Retinal pigment epithelial cell (primary cell): ENCODE data around the gene NOTCH1.

Source experiments
- DNase-seq: peaks from one replicate; pipeline ENCODE4 v3.0.0-alpha.2; 2010; ENCODE audit warnings: low read depth
- H3K4me3 ChIP-seq: 2 replicates; pipeline ENCODE4 v1.5.1; 2011; ENCODE audit warnings: mild to moderate bottlenecking, low read length, control low read depth, moderate library complexity
- TF ChIP-seq, protein P1 (sequence below): conservative IDR thresholded peaks from 2 replicates; pipeline ENCODE4 v1.5.1; 2011; ENCODE audit warnings: low read depth, low read length, control low read depth, inconsistent platforms

NOTCH1 gene

DNA sequence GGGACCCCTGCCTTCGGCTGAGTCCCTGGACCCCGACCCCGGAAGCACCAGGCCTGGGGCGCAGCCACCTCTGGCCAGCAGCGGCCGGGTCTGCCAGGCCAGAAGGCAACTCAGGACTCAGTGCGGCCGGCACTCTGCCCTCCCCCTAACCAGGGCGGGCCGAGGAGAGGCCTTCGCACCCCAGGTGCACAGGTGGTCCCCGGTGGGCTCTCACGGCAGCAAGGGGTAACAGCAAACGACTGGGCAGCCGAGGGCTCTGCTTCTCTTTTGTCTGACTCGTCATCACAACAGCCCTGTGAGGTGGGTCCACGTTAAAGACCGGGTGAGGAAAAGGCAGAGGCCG, 20.7 kb upstream of the NOTCH1 start:
- TF ChIP-seq, protein P1, sequence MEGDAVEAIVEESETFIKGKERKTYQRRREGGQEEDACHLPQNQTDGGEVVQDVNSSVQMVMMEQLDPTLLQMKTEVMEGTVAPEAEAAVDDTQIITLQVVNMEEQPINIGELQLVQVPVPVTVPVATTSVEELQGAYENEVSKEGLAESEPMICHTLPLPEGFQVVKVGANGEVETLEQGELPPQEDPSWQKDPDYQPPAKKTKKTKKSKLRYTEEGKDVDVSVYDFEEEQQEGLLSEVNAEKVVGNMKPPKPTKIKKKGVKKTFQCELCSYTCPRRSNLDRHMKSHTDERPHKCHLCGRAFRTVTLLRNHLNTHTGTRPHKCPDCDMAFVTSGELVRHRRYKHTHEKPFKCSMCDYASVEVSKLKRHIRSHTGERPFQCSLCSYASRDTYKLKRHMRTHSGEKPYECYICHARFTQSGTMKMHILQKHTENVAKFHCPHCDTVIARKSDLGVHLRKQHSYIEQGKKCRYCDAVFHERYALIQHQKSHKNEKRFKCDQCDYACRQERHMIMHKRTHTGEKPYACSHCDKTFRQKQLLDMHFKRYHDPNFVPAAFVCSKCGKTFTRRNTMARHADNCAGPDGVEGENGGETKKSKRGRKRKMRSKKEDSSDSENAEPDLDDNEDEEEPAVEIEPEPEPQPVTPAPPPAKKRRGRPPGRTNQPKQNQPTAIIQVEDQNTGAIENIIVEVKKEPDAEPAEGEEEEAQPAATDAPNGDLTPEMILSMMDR = no peak
- H3K4me3 ChIP-seq = no peak overlapping the region
- no peak for DNase-seq

GRCh38 chr9:136565715-136566552, 20.1 kb upstream of the NOTCH1 start:
- no peak for DNase-seq
- no peak overlapping the region for H3K4me3 ChIP-seq
- TF ChIP-seq, protein P1 = no peak

DNA sequence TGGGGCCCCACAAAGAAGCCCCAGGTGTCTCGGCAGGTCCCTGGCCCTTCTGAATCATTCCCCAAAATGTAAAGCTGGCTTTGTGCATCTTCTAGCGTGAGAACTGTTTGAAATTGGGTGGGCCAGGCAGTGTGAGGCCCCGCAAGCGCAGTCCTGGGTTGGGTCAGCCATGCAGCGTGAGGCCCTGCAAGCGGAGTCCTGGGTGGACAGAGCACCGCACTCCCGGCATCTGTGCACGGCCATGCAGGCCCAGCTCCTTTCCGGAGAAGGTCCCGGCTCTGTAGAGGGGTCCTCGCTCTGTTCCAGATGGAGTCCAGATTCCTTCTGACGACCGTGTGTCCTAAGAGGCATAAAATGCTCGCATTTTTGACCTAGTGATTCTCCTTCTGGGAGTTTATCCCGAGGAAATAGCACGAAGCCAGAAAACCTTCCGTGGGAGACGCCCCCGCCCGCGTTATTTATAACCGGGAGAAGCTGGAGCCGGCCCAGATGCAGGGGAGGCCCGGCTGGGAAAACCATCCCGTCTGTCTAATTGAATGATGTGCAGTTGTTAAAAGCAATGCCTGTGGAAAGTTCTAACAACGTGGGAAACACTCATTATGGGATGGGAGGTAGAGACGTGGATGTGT, 19.4 kb upstream of the NOTCH1 start:
- H3K4me3 ChIP-seq = no peak overlapping the region
- TF ChIP-seq, protein P1 = no peak

DNA sequence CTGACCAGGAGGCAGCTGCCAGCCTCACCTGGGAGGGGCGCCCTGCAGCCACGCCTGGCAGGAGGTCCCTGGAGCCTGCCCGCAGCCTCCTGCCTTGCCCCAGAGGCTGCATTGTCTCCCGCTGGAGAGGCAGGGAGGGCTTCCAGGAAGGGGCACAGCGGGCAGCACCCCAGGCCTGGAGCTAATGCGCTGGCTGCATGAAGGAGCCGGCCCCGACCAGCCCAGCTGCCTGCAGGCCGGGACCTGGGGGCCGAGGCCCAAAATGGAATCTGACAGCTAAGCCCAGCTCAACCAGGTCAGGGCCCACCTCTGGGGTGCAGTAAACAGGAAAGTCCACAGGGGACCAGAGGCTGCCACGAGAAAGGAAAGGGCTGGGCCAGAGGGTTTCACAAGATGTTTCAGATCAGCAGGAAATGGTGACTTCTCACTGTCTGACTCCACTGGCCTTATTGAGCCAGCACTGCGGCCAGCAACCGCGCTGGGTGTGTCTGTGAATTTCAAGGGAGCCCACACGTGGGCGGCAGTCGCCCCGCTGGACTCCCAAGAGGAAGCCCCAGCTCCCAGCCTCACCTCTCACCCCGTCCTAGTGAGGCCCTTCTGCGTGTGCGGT, 18.6 kb upstream of the NOTCH1 start:
- DNase-seq = no peak
- H3K4me3 ChIP-seq = no peak overlapping the region
- TF ChIP-seq, protein P1 = no peak

More for the DNA sequence above, 19.4 kb upstream of the NOTCH1 start:
- no peak for DNase-seq

- TF ChIP-seq, protein P1 = no peak
Observed at GRCh38 chr9:136563646-136564325, 17.9 kb upstream of the NOTCH1 start.

GRCh38 chr9:136562746-136563495, 17.1 kb upstream of the NOTCH1 start:
- no peak for DNase-seq
- H3K4me3 ChIP-seq = no peak overlapping the region
- TF ChIP-seq, protein P1 = no peak

More at GRCh38 chr9:136563646-136564325, 17.9 kb upstream of the NOTCH1 start:
- DNase-seq = no peak
- H3K4me3 ChIP-seq = no peak overlapping the region
